CD4-positive, alpha-beta T cell treated with Interferon alpha-2 for 1 hour (primary cell): Measurements from ENCODE around the gene VILL.

ENCODE experiments used
- DNase-seq, 2 donors: peaks; one replicate each; pipeline ENCODE4 v3.0.0-alpha.2; 2020 to 2022

The VILL gene

DNA sequence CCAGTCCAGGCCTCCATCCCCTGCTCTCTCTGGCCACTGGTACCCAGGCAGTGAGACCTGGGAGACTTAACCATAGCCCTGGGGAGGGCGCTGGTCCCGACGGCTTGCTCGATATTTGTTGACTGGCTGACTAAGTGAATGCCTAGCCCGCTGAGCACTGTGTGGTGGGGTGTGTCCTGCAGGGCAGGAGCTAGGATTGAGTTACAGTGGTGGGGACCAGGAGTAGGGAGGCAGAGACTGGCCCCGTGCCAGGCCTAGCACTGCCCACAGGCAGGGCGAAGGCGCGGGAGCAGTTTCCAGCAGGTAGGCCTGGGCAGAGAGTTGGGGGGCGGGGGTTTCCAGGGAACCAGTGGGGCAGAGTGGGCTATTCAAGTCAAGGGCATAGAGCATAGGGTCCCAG is at the start of gene VILL:
Gene VILL (plus strand): TSS at position 260 of the 400 bp plus-strand sequence. CDS start 2,887 bp downstream, outside the sequence.
- no peak for DNase-seq

DNA sequence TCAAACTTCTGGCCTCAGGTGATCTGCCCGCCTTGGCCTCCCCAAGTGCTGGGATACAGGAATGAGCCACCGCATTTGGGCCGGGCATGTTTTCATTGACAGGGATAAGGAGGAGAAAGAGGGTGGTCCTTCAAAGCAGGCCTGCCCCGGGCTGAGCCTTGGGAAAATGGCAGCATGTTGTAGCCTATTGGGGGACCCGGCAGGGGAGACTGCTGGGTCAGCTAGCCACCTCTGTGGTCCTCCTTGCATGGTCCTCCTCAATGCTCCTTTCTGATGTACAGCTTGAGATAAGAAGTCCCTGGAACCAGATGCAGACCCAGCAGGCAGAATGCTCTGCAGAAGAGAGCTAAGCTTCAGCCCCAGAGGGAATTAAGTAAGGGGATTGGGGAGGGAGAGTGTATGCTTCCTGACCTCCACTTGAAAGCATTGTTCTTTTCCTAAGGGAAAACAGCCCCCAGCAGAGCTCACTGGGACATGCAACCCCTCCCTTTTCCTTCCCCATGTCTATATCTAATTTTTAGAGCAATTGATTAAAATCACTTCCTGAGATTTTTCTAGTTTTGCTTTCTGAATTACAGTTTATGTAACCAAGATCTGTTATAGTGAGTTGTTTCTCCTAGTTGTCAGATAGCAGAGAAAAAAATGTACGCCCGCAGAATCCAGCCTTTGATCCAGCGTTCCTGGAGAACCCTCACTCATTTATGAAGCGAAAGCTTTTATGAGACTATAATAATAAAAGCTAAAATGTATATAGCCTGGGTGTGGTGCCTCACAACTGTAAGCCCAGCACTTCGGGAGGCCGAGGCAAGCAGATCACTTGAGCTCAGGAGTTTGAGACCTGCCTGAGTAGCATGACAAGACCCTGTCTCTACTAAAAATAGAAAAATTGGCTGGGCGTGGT is 48.7 kb upstream of the VILL start:
- DNase-seq: no peak

DNA sequence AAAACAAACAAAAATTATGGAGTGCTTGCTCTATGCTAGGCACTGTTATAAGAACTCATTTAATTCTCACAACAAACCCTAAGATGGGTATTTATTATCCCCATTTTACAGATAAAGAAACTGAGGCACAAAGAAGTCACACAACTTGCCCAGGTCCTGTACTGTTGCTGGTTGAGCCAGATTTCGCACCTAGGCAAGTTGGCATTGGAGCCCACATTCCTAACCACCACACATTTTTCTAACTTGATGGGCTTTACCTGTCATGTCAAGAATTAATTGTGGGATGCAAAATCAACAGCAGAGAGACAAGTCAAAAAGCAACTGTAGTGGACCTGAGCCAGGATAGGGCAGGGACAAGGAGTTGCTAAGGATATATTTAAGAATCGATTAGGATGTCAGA is 47.9 kb upstream of the VILL start:
- no peak for DNase-seq

DNA sequence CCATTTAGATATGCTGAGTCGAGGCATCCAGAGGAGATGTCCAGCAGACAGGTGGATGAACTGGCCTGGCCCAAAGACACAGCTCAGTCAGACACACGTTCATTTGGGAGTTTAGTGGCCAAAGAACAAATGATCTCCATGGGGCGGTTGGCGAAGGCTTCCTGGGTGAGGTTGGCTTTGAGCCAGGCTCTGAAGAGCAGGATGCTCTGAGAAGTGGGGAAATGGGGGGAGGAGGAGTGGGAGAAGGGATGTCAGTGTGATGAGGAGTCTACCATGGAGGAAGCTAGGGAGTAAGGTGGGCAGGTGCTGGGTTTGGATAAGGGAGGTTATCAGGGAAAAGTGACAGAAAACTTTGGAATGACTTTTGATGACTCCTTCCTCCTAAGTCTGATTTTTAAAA is 47.5 kb upstream of the VILL start:
- no peak for DNase-seq

DNA sequence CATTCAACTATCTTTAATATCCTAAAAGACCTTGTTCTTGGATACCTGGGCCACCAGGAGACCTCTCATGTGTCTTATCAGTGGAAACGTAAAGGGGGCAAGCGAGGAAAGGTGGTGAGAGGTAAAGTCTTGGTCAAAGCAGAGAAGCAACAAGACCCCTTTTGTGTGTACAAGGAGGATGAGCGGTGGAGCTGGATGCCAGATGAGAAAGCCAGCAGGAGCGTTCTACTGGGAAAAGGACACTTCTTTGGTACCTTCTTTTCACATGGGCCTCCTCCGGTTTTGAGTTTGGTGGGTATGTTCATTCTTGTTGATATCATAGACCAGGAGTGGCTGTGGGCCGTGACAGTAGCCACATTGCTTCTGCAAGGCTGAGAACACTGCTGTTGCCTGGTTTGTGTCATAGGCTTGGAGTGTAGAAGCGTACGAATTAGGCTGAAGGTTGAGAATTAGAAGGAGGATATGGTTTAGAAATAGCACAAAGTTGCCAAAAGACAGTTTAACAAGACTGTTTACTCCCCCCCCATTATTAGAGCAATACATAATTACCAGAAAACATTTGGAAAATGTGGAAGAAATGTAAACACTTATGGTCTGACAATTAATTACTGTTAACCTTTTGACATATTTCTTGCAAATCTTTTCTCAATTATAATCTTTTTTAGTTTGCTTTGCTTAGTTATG is 46.8 kb upstream of the VILL start:
- no peak for DNase-seq

DNA sequence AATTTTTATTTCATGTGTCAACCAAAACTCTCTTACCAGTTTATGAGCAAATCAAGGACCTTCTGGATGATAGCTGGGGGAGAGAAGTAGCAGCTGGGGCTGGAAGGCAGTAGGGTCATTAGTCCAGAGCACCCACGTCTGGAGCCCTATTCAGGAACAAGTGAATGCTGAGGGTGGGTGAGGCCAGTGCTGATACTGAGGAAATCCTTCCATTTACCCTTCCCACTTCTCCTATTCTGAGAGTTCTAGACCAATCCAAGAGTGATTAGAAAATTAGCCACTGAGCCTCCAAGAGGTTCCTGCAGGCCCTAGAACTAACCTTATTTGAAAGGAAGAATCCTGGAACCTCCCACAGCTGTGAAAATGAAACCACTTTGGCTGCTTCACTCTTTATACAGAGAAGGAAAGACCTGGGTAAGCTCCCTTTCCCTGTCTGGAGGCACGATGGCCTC is 46.2 kb upstream of the VILL start:
- no peak for DNase-seq

DNA sequence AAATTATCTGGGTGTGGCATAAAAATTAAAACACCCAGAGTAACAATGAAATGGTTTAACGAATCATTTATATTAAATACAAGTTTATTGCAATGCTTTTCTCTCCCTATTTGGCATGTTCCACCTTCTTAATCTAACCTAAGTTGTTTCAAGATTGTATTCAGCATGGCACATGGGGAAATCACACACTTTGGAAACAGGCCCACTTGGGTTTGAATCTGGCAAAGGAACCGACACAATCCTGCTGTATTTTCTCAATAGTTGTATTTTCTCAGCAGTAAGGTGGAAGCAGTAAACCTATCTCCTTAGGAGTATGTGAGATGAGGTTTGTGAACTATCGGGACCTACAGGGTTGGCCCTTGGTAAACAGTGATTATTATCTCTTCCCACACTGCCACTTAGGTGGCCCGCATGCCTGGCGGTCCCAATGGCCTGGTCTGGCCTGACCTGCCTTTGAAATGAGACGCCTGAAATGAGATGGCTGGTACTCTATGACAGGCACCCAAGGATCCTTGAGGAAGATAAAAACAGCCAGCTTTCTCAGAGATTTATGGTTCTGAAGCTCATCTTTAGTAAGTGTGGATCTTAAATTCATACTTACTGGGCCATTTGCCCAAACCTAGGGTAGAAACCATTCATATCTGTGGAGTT is 45.3 kb upstream of the VILL start:
- DNase-seq: no peak

DNA sequence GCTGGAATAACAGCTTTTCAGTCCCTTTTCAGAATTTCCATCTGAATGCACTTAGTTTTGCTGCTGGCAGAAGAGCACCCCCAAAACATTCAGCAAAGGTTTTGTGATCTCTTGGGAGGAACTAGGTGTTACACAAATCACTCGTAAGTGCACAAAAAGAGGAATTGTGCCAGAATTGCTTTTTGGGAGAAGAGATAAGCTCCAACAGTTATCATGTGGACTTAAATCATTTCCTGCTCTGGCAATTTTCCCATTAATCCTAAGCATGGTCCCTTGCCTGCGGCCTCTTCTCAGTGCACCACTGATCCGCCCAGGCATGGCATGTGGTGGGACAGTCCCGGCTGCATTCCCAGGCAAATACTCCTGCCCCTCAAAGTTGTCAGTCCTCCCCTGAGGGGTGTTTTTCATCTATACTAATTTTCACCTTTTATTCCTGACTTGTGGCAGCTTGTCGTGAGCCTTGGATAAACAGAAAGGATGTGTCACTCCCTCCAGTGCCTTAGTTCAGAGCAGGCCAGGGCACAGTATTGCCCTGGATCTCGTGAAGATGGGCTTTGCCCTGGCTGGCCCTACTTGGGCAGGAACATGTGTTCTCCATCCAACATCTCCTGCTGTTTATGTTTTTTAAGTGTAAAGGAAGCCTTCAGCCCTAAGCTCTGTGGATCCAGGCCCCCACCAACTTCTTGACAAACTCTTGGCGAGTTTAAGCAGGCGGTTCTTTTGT is 44.6 kb upstream of the VILL start:
- DNase-seq: no peak

DNA sequence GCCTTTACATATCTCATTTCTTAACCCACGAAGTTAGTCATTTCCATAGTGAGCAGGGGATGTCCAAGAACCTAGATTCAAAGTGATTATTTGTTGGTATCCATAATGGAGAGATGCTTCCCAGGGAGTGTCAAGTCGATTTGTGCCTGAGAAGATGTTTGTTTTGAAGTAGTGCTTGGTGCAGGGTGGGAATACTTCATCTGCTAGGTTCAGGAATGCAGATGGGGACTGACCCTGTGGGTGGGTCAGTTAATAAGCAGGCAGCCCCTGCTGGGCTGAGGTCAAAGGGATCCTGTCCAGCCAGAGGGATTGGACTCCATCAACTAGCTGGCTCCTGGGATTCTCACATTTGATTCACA is 44.1 kb upstream of the VILL start:
- DNase-seq: no peak

DNA sequence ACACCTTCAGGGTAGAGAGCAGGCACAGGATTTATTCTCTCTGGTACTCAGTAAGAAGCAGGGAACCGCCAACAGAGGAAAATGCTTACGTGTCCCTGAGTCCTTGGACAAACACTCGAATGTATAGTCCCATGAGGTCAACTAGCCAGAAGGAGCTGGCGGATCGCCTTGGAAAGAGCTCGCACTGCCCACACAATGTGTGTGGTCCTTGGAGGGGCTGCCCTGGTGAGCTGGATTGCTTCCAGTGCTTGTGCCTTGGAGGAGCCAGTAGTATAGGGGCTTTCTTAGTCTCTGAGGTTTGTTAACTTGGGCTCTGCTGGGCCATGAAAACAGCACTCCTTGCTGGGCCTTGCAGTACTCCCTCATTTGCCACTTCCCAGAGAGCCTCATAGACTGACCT is 40.7 kb upstream of the VILL start:
- DNase-seq: no peak

DNA sequence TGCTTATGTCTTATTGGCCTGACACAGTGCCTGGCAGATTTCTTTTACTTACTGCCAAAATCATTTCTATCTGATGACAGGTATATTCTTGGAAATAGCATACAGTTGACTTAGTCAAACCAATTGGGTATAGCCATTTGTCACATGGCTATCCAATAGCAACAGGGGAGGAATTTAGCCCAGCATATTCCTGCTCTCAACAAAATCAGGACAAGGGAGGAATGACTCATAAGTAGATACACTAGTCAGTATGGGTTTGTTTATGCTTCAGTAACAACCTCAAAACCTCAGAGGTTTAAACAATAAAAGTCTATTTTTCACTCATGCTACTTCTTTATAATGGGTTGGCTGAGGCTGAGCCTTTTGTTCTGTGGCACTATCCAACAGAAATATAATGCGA is 38.0 kb upstream of the VILL start:
- no peak for DNase-seq

DNA sequence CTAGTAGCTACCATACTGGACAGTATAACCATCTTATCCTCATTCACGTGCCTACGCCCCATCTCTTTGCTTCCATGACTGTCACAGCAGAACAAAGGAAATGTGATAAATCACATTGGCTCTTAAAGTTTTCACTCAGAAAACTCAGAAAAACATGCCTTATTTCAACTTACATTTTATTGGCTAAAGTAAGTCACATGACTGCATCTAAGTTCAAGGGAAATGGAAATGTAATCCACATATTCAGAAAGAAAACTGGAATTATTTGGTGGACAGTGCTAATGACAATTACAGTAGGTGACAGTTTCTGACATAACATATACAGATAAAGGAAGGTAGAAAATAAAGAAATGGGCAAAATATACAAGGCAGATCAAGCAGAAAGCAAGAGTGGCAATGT is 37.4 kb upstream of the VILL start:
- DNase-seq: no peak

DNA sequence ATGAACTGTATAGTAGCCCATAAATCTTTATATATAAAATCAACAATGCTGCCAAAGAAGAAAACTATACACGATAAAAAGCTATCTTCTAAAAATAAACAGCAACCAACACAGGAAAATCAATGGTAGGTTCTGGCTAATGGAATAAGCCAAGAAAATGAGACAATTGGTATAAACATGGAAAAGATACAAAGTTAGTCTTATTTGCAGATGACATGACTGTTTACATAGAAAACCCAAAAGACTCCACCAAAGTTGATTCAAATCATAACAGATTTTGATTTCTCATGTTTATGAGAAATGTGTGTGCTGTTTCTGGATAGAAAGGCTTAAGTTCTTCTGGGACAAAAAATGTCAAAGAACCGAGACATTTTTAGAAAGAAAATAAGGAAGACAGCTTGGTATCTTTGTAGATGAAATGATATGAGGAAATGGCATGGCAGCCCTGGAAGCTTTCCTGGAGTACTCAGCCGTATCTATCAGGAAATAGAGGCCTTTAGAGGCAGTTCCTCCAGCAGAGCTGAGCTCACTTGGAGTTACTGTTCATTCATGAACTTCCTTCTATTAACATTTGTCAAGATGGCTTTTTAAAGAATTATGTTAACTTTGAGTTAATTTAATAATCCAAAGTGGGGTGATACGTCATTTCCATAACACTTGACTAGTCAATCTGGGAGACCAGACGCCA is 36.7 kb upstream of the VILL start:
- no peak for DNase-seq

DNA sequence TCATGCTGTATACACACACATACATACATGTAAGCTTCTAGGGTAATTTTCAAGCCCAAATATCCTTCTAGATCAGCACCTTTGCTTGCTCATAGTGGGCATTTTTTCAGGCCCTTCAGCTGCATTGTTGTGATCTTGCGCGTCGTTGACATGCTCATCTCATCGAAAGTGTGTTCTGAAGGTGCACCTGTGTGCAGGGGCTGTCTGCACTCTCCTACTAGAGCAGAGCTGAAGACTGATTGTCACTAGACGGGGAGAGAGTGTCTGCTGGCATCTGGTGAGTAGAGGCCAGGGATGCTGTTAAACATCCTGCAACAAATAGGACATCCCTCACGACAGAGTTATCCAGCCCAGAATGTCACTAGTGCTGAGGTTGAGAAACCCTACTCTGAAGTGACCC is 35.7 kb upstream of the VILL start:
- DNase-seq: no peak

DNA sequence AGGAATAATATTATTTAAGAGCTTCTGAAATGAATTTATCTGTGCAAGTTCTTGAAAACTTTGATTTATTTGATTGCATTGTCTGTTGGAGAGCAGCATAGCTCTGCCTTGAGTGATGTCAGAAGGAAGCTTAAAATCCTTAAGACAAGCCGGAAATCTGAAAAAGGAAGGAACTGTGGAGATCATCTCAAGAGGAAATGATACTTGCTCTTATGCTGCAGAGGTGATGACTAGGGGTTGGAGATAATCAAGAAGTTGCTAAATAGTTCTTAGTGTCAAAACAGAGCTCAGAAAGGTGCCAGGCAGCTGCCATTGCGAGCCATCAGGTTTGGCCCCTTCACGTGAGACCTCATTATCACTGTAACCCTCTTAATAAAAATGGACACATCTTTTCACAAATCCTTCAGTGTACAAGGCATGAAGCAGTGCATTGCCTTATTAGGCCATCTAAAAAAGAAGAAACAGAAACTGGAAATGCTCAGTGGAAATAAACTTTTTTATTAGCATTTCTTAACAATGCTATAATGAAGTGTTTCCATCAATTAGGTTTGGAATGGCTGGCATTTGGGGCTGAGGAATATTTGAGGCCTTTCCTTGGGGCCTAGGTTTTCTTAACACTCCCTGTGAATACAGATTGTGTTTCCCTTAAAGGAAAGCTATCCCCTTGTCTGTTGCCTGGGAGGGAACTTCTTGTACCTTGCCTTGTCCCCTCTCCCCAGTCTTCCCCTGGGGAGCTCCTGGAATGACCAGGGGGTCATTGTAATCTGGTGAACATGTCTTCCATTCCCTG is 34.5 kb upstream of the VILL start:
- DNase-seq: no peak

DNA sequence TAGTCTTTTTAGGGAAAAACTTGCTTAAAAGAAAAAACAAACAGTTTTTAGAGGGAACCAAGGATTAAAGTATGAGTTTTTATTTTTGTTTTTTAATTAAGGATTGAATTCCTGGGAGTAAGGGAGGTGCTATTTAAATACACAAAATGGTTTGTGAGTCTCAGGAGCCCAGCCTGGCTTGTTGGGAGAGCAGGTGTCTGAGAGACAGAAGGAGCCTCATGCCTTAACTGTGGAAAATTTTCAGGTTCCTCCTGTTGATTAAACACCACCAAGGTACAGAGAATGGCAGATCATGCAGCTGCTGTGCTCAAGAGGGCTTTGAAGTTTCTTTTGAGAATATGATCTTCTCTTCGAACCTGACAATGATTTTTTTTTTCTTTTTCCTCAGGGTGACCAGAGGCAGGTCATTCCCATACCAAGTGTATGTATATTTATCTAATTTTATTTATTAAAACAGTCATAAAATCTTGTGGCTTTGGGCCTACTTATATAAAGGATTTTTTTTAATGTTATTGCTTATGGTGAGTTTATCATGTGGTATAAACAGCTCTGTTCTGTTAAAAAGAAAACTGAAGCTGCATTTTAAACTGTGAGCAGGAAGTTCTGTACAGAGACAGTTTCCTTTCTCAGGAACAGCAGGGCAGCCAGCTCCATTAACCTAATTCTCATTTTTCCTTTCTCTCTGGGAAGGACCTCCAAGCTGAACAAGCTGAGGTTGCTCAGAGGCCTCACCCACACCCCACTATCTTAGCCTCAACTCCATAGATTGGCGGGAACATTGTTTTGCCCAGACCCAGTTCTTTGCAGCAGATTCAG is 33.7 kb upstream of the VILL start:
- no peak for DNase-seq

DNA sequence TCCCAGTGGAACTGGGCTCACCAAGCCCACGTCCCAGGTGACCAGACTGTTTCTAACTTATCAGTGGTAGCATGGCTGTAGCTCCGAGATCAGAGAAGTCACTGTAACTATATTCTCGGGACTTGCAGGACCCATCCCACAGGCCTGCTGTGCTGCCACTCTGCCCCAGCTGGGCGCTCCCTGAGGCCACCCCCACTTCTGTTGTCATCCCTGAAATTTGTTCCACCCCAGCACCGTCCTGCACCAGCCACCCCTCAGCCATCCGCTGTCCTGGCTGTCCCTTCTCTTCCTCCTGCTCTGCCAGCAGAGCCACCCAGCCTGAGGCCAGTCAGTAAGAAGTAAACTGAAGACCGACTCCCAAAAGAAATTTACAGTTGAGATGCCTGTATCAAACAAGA is 33.0 kb upstream of the VILL start:
- no peak for DNase-seq

DNA sequence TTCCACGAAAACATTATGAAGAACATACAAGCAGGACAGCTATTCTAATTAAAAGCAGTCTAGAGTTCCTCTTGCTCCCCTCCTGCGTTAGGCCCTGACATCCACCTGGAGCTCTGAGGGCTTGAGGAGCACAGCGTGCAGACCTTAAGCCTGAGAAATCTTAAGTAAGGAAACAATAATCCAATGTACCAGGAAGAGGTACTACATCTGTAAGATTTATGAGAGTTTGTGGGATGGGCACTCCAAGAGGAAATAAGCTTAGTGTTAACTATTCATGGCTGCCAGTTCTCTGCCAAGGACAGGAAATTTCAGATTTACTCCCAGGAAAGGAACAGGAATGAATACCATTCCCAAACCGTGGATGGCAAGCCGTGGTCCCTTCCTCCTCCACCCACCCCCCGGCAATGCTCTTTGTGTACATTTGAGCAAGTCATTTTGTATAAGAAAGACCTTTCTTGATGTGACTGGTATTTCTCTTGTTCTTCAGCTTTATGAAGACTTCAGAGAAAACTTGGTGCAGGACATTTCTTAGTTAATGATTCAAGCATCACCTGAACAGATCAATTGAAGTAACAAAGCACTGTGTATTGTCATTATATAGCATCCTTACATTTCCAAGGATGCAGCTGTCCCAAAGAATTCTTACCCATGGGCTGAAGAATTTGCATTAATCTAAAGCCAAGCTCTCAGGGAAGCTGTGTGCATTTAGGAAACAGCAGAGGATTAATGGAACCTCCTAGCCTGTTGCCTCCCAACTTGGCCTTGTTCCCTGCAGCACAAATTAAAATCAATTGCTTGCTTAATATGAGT is 28.8 kb upstream of the VILL start:
- DNase-seq: no peak

DNA sequence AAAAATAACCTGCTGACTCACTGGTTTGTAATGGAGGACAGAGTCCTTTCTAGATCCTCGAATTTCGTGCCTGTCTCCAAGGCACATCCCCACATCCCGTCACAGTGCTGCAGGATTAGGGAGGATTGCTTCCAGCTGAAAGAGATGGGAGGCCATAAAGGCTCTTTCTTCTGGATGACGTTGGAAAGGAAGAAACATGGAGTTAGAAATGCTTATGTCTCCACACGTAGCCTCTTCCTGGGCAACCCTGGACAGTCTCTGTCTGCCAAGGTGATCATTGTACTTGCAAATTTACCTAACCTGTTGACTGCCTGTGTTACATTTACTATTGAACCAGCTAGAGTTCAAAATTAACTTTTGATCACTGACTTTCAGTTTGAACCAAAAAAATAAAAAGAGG is 27.6 kb upstream of the VILL start:
- DNase-seq: no peak

DNA sequence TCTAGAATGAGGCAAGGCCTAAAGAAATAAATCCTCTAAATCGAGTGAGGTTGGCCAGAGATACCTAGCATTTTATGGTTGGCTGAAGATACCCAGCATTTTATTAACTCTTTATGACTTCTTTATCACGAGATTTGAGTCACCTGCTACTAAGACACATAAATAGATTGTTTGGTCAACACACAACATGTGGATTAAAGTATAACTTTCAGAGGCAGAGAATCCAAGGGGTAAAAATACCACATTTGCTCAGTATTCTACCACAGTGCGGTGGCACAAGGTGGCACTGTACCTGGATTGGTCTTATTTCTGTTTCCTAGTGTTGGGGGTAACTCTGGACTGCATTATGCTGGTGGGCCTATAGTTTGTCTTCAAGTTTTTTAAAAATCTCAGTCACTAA is 27.0 kb upstream of the VILL start:
- DNase-seq: no peak
